G401 (cell line): ENCODE results near the gene ATF2. TPM values are rescaled to one million over a fixed set of nuclear protein-coding genes. Genes with fewer than 3 reads are reported as not detected.

Experiments used
- DNase-seq: peaks from one replicate; pipeline ENCODE4 v3.0.0-alpha.2; 2015; ENCODE audit warnings: low spot score
- in situ Hi-C: cut with HindIII; loops from 2 replicates; pipeline ENCODE4 v1.10.0; 2016; ENCODE audit warnings: low sequenced_read_pairs, mixed read lengths
- total RNA-seq: library from RNA; depleted of rRNA; stranded (reverse); fragments of >200 nt; shearing (Covaris generic); gene quantifications from 2 replicates; pipeline ENCODE4 v1.2.3, GENCODE V29; 2014; rRNA removed

Gene ATF2, protein sequence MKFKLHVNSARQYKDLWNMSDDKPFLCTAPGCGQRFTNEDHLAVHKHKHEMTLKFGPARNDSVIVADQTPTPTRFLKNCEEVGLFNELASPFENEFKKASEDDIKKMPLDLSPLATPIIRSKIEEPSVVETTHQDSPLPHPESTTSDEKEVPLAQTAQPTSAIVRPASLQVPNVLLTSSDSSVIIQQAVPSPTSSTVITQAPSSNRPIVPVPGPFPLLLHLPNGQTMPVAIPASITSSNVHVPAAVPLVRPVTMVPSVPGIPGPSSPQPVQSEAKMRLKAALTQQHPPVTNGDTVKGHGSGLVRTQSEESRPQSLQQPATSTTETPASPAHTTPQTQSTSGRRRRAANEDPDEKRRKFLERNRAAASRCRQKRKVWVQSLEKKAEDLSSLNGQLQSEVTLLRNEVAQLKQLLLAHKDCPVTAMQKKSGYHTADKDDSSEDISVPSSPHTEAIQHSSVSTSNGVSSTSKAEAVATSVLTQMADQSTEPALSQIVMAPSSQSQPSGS
- total RNA-seq: 27.0 and 31.0 TPM in 2 replicates

GRCh38 chr2:175167792-175168563 is at the start of gene ATF2:
TSS of gene ATF2 (minus strand) at chr2:175168203. CDS start at chr2:175136443, 31,760 bp downstream.
- in situ Hi-C loops: no loop called here
- peak; percentile 100 for DNase-seq

DNA sequence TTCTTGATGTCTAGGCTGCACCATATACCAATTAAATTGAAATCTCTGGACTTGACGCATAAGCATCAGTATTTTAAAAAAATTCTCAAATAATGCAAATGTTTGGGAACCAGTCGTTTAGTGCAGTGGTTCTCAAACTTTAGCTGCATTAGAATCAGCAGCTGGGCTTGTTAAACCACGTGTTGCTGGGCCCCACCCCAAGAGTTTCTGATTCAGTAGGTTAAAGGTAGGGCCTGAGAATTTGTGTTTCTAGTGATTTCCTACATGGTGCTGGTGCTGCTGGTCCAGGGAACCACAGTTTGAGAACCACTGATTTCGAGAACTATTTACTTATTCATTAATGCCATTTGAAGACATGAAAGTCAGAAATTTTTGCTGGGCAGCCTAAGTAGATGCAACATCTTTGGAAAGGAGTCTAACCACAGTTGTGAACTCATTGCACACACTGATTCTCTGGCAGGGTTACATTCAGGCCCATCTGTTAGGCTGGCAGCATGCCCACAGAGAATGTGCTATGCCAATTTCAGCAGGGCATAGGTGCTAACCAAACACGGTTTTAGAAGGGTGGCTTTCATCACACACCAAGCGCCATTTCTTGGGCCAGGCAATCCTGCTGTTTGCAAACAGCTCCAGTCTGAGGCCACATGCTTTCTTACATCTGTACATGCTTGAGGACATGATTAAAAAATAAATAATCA is 39.9 kb upstream of the ATF2 start:
- peak; percentile 97 for DNase-seq
- in situ Hi-C loops: no loop called here

DNA sequence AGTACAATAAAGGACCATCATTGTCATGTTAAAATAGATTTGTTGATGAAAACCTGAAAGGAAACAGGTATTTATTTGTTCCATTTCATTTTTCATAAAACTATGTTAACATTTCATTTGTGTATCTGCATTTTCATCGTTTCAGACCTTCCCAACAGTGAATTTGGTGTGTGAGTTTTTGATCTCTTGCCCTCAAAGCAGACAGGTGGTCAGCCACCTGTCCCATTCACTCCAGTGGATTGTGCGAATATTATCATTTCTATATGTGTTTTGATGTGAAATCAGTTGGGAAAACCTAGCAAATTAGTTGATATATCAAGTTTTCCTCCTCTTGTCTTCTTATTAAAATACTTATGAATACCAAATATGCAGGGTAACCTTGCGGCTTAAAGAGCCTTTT is 38.9 kb upstream of the ATF2 start:
- peak; percentile 72 for DNase-seq
- in situ Hi-C loops: no loop called here

DNA sequence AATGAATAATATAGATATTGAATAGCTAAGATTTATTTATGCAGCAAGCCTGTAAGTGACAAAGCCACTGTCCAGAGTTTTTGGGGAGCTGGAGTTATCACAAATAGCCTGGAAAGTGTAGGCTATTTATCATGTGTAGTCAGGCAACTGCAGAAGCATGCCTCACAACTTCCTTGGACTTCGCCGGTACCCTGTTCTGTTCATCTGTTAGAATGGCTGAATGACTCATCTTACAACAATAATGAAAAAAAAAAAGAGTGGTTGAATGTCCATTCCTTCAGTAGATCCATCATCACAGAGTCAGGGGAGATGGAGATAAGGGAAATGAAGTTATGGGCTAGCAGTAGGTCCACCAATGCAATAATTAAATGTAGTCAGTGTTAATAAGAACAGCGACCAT is 37.5 kb upstream of the ATF2 start:
- in situ Hi-C loops: no loop called here
- DNase-seq: no peak

- peak; percentile 75 for DNase-seq
- in situ Hi-C loops: no loop called here
These were observed 35.9 kb upstream of the ATF2 start for GRCh38 chr2:175203621-175204496.

- in situ Hi-C loops: no loop called here
- no peak for DNase-seq
These were observed 27.0 kb upstream of the ATF2 start for GRCh38 chr2:175195012-175195411.

DNA sequence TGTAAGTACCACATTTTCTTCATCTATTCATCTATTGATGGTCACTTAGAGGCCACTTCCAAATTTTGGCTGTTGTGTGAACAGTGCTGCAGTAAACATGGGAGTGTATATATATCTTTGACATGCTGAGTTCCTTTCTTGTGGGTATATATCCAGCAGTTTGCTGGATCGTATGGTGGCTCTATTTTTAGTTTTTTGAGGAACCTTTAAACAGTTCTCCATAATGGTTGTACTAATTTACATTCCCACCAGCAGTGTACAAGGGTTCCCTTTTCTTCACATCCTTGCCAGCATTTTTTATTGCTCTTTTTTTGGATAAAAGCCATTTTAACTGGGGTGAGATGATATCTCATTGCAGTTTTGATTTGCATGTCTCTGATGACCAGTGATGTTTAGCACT is 20.8 kb upstream of the ATF2 start:
- no peak for DNase-seq
- in situ Hi-C loops: no loop called here

DNA sequence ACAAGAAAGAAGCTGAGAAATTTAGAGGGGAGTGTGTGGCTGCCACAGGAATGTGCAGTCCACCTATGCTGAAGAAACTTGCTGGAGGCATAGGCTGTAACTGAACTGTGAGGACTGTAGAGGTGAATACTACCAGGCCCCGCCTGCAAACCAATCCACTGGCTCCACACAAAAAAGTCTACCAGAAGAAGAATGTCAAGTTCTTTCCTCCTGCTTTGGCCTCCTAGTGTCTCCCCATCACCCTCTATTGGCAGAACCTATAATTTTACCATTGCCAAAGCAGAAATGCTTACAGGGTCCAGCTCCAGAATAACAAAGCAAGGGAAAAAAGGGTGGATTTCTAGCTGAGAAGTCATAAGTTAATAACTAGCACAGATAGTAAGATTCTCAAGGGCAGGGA is 19.4 kb upstream of the ATF2 start:
- DNase-seq: no peak
- in situ Hi-C loops: no loop called here

- in situ Hi-C loops: no loop called here
- DNase-seq: no peak
These were observed 15.7 kb upstream of the ATF2 start for GRCh38 chr2:175183674-175184073.

GRCh38 chr2:175181877-175182308 is 13.9 kb upstream of the ATF2 start:
- in situ Hi-C loops: no loop called here

GRCh38 chr2:175181104-175181876 is 13.3 kb upstream of the ATF2 start, which contains the start of gene ATP5MC3:
TSS of gene ATP5MC3 (minus strand) at chr2:175181710. CDS start at chr2:175181393, 317 bp downstream.
- DNase-seq: peak; percentile 93
- in situ Hi-C loops: no loop called here

More at GRCh38 chr2:175181877-175182308, 13.9 kb upstream of the ATF2 start:
- no peak for DNase-seq

- peak; percentile 51 for DNase-seq
- in situ Hi-C loops: no loop called here
These were observed 12.7 kb upstream of the ATF2 start for GRCh38 chr2:175180701-175181103.

DNA sequence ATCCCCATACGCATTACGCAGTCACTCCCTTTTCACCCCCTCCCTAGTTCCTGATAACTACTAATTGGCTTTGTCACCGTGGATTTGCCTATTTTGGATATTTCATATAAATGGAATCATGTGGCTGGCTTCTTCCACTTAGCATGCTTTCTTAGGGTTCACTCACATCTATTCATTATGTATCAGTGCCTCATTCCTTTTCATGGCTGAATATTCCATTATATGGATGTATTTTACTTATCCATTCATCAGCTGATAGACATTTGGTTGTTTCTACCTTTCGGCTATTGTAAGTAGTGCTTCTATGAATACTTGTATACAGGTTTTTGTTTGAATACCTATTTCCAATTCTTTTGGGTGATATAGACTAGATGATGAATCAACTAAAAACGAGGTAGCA is 8.6 kb upstream of the ATF2 start:
- in situ Hi-C loops: no loop called here
- DNase-seq: no peak

- DNase-seq: no peak
- in situ Hi-C loops: no loop called here
These were observed 7.9 kb upstream of the ATF2 start for GRCh38 chr2:175175896-175176295.

DNA sequence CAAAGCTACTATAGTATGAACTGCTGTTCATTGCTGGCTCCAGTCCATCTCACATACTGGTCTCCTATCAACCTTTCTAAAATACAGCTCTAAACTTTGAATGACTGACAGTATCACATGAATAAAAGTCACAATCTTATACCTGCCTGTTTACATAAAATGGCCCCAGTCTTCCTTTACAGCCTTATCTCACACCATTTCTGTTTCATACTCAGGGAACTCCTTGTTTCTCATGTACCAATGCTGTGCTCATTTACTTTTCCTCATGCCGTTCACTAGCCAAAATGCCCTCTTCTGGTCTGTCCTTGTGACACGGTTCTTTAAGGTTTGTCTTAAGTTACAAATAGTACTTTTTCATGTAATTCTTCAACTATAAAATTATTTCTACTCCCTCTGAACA is 7.3 kb upstream of the ATF2 start:
- in situ Hi-C loops: no loop called here
- DNase-seq: no peak

DNA sequence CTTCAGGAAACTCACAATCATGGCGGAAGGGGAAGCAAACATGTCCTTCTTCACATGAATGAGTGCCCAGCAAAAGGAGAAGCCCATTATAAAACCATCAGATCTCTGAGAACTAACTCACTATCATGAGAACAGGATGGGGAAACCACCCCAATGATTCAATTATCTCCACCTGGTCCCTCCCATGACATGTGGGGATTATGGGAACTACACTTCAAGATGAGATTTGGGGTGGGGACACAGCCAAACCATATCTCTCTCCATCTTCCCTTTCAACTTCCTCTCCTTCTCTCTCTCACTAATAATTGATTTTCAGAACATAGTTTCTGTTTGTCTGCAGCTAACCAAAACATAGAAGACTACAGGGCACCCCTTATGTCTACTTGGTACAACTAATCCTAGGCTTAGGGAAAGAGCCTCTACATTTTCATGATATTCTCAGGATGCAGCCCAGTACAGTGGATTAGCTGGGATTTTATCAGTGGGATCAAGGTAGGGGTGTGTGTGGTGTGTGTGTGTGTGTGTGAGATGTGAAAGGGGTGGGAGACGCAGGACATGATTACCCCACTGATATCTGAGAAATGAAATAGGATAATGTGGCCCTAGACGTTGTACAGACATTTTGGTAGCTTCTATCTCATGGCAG is 2.8 kb upstream of the ATF2 start:
- in situ Hi-C loops: no loop called here
- no peak for DNase-seq

DNA sequence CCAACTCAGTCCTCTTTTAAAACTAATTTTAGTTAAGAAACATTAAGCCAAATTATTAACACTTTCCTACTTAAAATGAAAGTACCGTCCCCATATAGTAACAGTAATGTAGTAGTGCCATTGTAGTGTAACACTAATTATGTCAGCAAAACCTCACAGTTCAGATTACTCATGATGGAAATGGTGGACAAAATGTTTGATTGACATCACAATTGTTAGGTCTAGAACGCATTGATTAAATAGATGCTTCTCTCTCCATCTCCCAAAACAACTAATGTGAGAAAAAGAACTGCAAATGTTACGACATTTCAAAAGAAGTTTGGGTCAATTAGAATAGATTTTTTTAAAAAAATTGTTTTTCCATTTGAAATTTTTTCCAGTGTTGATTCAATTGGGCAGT is 1.2 kb upstream of the ATF2 start:
- DNase-seq: no peak
- in situ Hi-C loops: no loop called here
